Measurements from ENCODE around the gene DNAL4. TPM values are rescaled to one million over a fixed set of nuclear protein-coding genes. Genes with fewer than 3 reads are reported as not detected.

Gene DNAL4
- total and polyA plus RNA-seq, 2 experiments from 2014 or later, result 39.7 to 42.3 TPM

GRCh38 chr22:38830026-38830844, 36.3 kb upstream of the DNAL4 start:
- Histone ChIP-seq H3K27me3 (no peaks in the 10 kb centered on the region), H3K36me3 (no peaks in the 10 kb centered on the region), H3K27ac (no peak overlapping the region), H3K4me3 (no peak overlapping the region), H3K9me3 (ENCODE audit: low read depth) (no peaks in the 10 kb centered on the region), H3K4me1 (ENCODE audit: low read depth) (no peaks in the 10 kb centered on the region)
- DNase-seq (ENCODE audit: low read depth in 1 of 2, low spot score in 1 of 2), result no peak
- TF ChIP-seq, protein P1, sequence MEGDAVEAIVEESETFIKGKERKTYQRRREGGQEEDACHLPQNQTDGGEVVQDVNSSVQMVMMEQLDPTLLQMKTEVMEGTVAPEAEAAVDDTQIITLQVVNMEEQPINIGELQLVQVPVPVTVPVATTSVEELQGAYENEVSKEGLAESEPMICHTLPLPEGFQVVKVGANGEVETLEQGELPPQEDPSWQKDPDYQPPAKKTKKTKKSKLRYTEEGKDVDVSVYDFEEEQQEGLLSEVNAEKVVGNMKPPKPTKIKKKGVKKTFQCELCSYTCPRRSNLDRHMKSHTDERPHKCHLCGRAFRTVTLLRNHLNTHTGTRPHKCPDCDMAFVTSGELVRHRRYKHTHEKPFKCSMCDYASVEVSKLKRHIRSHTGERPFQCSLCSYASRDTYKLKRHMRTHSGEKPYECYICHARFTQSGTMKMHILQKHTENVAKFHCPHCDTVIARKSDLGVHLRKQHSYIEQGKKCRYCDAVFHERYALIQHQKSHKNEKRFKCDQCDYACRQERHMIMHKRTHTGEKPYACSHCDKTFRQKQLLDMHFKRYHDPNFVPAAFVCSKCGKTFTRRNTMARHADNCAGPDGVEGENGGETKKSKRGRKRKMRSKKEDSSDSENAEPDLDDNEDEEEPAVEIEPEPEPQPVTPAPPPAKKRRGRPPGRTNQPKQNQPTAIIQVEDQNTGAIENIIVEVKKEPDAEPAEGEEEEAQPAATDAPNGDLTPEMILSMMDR (IDR thresholded peaks at IDR 0.05; ENCODE audit: low read depth, low read length), result no peak

DNA sequence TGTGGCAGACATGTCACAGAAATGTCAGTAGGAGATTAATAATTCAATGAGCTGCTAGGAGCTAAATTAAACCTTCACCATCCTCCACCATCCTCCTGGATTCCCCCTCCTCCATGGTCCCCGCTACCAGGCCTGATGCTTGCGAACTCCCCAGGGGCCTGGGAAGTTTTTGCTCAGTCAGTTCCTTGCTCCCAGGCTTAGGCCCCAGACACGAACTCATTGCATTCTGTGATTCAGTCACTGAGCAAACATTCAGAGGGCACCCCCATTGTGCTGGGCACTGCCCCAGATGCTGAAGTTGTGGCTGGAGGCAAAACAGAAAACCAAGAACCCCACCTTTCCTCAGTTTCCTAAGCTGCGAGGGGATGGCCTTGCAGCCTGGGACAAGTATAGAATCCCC, 35.5 kb upstream of the DNAL4 start:
- no peaks in the 10 kb centered on the region for H3K36me3 ChIP-seq
- no peak overlapping the region for H3K4me3 ChIP-seq
- TF ChIP-seq, protein P1 (IDR thresholded peaks at IDR 0.05; ENCODE audit: low read depth, low read length), result no peak
- H3K27me3 ChIP-seq, result no peaks in the 10 kb centered on the region
- H3K9me3 ChIP-seq (ENCODE audit: low read depth), result no peaks in the 10 kb centered on the region
- H3K4me1 ChIP-seq (ENCODE audit: low read depth), result no peaks in the 10 kb centered on the region
- no peak for DNase-seq (ENCODE audit: low read depth in 1 of 2, low spot score in 1 of 2)
- no peak overlapping the region for H3K27ac ChIP-seq

GRCh38 chr22:38828616-38829205, 34.8 kb upstream of the DNAL4 start:
- no peaks in the 10 kb centered on the region for H3K36me3 ChIP-seq
- H3K27me3 ChIP-seq, result no peaks in the 10 kb centered on the region
- DNase-seq (ENCODE audit: low read depth in 1 of 2, low spot score in 1 of 2), result no peak
- TF ChIP-seq, protein P1 (IDR thresholded peaks at IDR 0.05; ENCODE audit: low read depth, low read length), result no peak
- H3K9me3 ChIP-seq (ENCODE audit: low read depth), result no peaks in the 10 kb centered on the region
- no peak overlapping the region for H3K4me3 ChIP-seq
- H3K4me1 ChIP-seq (ENCODE audit: low read depth), result no peaks in the 10 kb centered on the region
- H3K27ac ChIP-seq, result no peak overlapping the region

DNA sequence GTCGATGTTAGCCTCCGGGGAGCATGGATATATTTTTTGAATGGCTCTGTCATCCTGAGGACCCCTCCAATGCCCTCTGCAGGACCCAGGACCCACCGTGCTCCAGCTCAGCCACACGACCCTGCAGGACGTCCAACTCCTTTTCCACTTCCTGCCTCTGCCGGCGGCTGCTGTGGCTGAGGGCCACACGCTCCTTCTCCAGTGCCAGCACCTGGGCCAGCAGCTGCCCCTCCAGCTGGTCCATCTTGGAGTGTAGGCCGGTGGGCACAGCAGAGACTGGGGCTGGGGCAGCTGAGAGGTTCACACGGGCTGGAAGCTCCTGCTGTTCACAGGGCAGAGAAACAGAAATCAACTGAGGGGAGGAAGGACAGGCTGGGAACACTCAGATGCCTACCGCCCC, 34.2 kb upstream of the DNAL4 start:
- Histone ChIP-seq H3K36me3 (no peaks in the 10 kb centered on the region), H3K9me3 (ENCODE audit: low read depth) (no peaks in the 10 kb centered on the region), H3K27ac (no peak overlapping the region), H3K27me3 (no peaks in the 10 kb centered on the region), H3K4me3 (no peak overlapping the region), H3K4me1 (ENCODE audit: low read depth) (no peaks in the 10 kb centered on the region)
- TF ChIP-seq, protein P1 (IDR thresholded peaks at IDR 0.05; ENCODE audit: low read depth, low read length), result no peak
- DNase-seq (ENCODE audit: low read depth in 1 of 2, low spot score in 1 of 2), result no peak

- Histone ChIP-seq H3K4me1 (ENCODE audit: low read depth) (no peaks in the 10 kb centered on the region), H3K27ac (no peak overlapping the region), H3K36me3 (no peaks in the 10 kb centered on the region), H3K4me3 (no peak overlapping the region), H3K9me3 (ENCODE audit: low read depth) (no peaks in the 10 kb centered on the region), H3K27me3 (no peaks in the 10 kb centered on the region)
- TF ChIP-seq, protein P1 (IDR thresholded peaks at IDR 0.05; ENCODE audit: low read depth, low read length), result no peak
- no peak for DNase-seq (ENCODE audit: low read depth in 1 of 2, low spot score in 1 of 2)
Observed at GRCh38 chr22:38827510-38827909, 33.6 kb upstream of the DNAL4 start.
